SW480 (cell line): Measurements from ENCODE around the gene SCN4B.
A peak's percentile ranks its signal among the peaks of the same experiment; 100 is the strongest.

Experiments used
- DNase-seq: peaks from one replicate; pipeline ENCODE4 v3.0.0-alpha.2; 2016; ENCODE audit warnings: low spot score

Gene SCN4B

DNA sequence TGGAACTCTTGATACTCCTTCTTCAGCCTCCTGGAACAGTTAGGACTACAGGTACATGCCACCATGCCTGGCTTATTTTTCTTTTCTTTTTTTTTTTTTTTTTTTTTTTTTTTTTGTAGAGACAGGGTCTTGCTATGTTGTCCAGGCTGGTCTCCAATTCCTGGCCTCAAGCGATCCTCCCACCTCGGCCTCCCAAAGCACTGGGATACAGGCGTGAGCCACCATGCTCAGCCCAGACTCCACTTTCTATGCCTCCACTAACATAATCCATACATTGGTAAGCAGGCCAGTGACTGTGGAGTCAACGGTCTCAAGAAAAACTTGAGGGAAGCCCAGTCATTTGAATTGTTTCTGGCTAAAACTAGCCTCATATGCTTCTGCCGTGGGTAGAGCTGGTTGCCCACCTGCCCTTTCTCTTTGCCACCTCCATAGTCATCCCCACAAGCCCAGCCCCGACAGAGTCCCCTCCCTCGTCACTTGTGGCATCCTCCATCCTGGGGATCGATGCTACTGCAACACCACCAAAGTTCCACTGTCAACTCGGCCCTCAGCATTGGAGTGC, 21.5 kb upstream of the SCN4B start:
- DNase-seq, result no peak

GRCh38 chr11:118172356-118172755, 19.7 kb upstream of the SCN4B start:
- no peak for DNase-seq

- peak; percentile 39 for DNase-seq
Measured at GRCh38 chr11:118171269-118172062, 18.8 kb upstream of the SCN4B start.

DNA sequence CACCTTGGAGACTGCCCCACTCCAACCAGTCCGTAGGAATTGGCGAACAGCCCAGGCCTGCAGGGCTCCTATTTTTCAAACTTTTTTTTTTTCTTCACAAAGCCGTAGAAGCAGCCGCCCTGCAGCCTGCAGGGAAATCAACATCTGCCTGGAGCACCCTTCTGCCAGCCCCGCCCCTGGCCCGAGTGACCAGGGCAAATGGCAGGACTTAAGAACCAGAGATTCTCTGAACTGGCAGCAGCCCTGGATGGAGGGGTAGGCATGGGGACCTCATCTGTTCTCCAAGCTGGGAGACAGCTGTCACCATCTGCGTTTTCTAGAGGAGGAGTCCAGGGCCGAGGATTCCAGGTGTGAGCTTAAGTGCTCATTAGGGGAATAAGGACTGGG, 18.3 kb upstream of the SCN4B start:
- no peak for DNase-seq

- no peak for DNase-seq
Measured at GRCh38 chr11:118170231-118170630, 17.6 kb upstream of the SCN4B start.

DNA sequence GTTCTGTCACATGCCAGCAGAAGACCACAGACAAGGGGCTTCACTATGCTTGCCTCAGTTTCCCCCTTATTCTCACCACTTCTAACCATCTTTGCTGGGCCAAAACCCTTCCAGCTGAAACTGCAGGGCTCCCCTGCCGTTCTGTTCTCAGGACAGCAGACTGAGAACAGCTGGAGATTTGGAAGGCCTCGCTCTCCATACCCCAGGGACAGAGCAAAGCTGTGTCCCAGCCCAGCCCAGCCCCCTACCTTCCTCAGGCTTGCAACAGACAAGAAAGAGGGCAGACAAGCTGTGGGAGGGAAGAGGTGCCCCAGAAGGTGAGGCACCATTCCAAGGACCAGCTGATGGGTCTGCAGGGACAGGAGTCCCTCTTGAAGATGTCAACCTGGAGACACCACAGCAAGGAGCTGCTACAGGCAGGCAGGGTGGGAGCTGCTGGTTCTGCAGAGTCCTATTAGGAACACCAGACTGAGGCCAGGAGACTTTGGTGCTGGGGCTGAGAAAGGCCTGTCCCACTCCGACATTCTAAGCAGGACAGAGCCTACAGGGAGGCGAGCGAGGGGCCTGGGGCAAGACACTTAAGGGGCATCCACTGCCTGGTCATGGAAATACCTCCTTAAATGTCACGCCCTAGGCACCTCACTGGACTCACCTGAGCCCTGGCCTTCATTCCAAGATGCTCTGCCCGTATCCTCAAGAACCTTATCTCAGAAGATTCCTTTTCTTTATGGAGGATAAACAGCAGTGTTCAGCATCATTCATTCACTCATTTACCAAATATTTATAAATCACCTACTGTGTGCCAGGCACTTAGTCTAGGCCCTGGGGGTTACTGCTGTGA, 16.9 kb upstream of the SCN4B start:
- DNase-seq, result no peak

DNA sequence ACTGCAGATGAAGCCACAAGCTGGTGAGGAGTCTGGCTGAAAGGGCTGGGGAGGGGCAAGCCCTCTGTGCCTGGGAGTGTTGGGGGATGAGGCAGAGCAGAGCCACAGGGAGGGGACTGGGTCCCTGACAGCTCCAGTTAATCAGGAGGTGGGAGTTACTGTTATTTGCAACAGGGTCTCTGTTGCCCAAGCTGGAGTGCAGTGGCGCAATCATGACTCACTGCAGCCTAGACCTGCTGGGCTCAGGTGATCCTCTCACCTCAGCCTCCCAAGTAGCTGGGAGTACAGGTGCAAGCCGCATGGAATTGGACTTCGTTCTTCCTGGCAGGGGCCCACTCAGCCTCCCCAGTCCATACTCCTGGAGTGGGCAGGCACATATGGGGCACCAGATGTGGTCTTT, 16.1 kb upstream of the SCN4B start:
- no peak for DNase-seq

- DNase-seq, result no peak
Measured at GRCh38 chr11:118168316-118168715, 15.7 kb upstream of the SCN4B start.

GRCh38 chr11:118167906-118168305, 15.3 kb upstream of the SCN4B start:
- DNase-seq, result no peak

DNA sequence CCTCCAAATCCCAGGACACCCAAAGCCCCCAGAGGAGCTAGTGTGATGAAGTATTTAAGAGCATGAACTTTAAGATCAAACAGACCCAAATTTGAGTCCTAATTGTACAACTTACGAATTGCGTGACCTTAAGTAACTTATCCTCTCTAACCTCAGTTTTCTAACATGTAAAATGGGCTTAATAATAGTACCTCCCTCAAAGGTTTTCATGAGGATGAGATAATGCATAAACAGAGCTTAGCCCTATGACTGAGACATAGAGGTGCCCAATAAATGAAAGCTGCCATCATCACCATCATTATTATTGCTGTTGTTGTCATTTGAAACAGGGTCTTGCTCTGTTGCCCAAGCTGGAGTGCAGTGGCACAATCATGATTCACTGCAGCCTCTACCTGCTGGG, 14.6 kb upstream of the SCN4B start:
- DNase-seq, result no peak

GRCh38 chr11:118166641-118167040, 14.0 kb upstream of the SCN4B start:
- no peak for DNase-seq

DNA sequence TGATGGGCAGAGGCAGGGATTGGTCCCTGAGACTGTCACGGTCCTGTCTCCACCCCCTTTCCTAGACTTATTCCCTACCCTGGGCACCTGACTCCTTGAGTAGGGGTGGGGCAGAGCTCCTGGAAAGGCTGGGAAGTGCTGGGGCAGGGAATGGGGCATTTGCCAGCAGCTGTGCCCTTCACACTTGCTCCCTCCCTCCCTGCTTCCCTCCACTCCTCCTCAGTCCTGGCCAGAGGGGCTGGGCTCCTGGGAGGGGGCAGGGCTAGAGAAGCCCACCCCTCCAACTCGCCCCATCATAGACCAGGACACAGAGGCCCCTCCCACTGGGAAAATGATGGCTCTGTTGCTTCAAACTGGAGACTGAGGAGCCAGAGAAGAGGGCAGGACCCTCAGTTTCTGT, 12.3 kb upstream of the SCN4B start:
- DNase-seq, result no peak

DNA sequence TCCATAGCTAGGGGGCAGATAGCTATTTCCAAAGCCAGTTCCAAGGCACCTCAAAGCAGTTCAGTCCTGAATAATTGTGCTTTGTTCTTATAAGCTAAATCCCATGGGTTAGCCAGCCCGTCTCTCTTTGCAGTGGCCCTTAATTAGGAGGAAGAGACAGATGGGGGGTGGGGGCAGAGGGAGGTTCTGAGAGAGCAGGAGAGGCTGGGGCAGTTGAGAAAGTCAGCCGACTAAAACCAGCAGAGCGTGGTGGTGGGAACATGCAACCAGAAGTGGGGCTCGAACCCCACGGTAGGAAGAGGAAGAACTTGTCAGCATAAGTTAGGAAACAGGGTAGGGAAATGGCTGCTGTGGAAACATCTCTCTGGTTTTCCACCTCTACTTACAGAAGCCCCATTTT, 10.9 kb upstream of the SCN4B start:
- DNase-seq, result no peak

GRCh38 chr11:118162846-118163245, 10.2 kb upstream of the SCN4B start:
- DNase-seq, result no peak

- DNase-seq, result no peak
Measured at GRCh38 chr11:118161786-118162185, 9.2 kb upstream of the SCN4B start.

- DNase-seq, result no peak
Measured at GRCh38 chr11:118157186-118157895, 4.7 kb upstream of the SCN4B start.

- peak; percentile 36 for DNase-seq
Measured at GRCh38 chr11:118156531-118157185, 4.0 kb upstream of the SCN4B start.

GRCh38 chr11:118155776-118156530, 3.3 kb upstream of the SCN4B start:
- DNase-seq, result no peak

GRCh38 chr11:118154641-118155040, 2.0 kb upstream of the SCN4B start:
- no peak for DNase-seq

DNA sequence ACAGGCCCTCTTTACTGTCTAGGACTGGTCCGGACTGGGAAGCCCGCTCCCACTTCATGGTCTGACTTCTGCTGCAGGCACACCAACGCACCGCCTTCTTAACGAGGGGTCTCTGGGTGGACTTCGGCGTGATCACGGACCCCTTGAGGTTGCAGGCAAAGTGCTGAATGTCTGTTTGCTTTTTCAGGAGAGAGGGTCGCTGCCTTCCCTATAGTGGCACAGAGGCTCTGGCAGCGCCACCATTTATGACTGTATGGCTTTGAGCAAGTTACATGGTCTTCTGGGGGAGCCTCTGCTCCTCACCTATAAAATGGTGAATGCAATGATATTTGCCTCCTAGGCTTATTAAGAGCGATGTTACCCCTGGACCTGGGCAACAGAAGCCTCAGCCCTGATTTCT, 1.4 kb upstream of the SCN4B start:
- DNase-seq, result no peak

DNA sequence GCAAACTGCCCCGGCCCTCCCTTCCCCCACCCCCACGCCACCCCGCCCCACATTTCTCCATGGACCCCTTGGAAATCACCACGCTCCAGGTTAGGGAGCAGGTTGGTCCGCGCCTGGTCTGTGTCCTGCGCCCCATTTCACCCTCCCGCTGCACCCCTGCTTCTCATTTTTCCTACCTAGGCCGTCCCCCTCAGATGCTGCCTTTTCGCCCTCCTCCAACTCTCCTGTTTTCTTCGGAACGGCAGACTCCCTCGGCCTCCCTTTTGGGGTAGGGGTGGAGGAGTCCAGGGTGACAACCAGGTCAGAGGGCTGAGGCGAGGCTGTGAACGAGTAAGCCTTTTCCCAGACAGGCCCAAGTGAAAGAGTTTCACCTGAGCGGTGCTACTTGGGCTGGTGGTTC, 893 bp upstream of the SCN4B start:
- no peak for DNase-seq
